Stomach smooth muscle (tissue), 2 donors: Measurements from ENCODE around the gene ATP5PB.
A peak's percentile ranks its signal among the peaks of the same experiment; 100 is the strongest.

Experiments
- H3K27ac ChIP-seq: one replicate; pipeline ENCODE4 v1.7.0; 2013; ENCODE audit warnings: mild to moderate bottlenecking, low read length, inconsistent platforms
- H3K27me3 ChIP-seq, 2 donors: one replicate each; pipeline ENCODE4 v1.7.0; 2013; ENCODE audit warnings: low read length in 2 of 2; ENCODE audit not compliant: insufficient read depth in 2 of 2, control insufficient read depth in 1 of 2
- H3K36me3 ChIP-seq, 2 donors: one replicate each; pipeline ENCODE4 v1.7.0; 2013; ENCODE audit warnings: low read length in 2 of 2; ENCODE audit not compliant: control insufficient read depth in 2 of 2, insufficient read depth in 2 of 2
- H3K4me1 ChIP-seq: one replicate; pipeline ENCODE4 v1.7.0; 2013; ENCODE audit warnings: low read length; ENCODE audit not compliant: control insufficient read depth, insufficient read depth
- H3K4me3 ChIP-seq, 2 donors: one replicate each; pipeline ENCODE4 v1.7.0; 2013; ENCODE audit warnings: low read length in 2 of 2
- H3K9ac ChIP-seq, 2 donors: one replicate each; pipeline ENCODE4 v1.7.0; 2013; ENCODE audit warnings: low read length in 2 of 2, mild to moderate bottlenecking in 1 of 2
- H3K9me3 ChIP-seq, 2 donors: one replicate each; pipeline ENCODE4 v1.7.0; 2013; ENCODE audit warnings: low read length in 2 of 2; ENCODE audit not compliant: control insufficient read depth in 2 of 2
- donor health status: healthy.
- donor health status: Pancreatic carcinoma.

The ATP5PB gene

GRCh38 chr1:111475701-111476100 is 26.4 kb downstream of the ATP5PB start:
- Histone ChIP-seq H3K4me1 (no peaks in the 10 kb centered on the region), H3K27ac (no peak overlapping the region), H3K4me3 (no peak overlapping the region), H3K9ac (no peak overlapping the region), H3K9me3 (no peaks in the 10 kb centered on the region), H3K36me3 (peaks cover 12 to 14% of the 10 kb centered on the region in 2 donors), H3K27me3 (no peaks in the 10 kb centered on the region)

- Histone ChIP-seq H3K27me3 (no peaks in the 10 kb centered on the region), H3K9ac (no peak overlapping the region), H3K4me3 (no peak overlapping the region), H3K36me3 (peaks cover 8 to 10% of the 10 kb centered on the region in 2 donors), H3K9me3 (no peaks in the 10 kb centered on the region), H3K27ac (no peak overlapping the region), H3K4me1 (no peaks in the 10 kb centered on the region)
Observed at GRCh38 chr1:111476214-111476613, 26.9 kb downstream of the ATP5PB start.

GRCh38 chr1:111476761-111477309 is 27.6 kb downstream of the ATP5PB start:
- no peaks in the 10 kb centered on the region for H3K9me3 ChIP-seq
- no peak overlapping the region for H3K4me3 ChIP-seq
- H3K36me3 ChIP-seq: peaks cover 5 to 8% of the 10 kb centered on the region in 2 donors
- no peak overlapping the region for H3K27ac ChIP-seq
- no peaks in the 10 kb centered on the region for H3K27me3 ChIP-seq
- H3K4me1 ChIP-seq: no peaks in the 10 kb centered on the region
- no peak overlapping the region for H3K9ac ChIP-seq

- Histone ChIP-seq H3K27me3 (no peaks in the 10 kb centered on the region), H3K9ac (no peak overlapping the region), H3K9me3 (no peaks in the 10 kb centered on the region), H3K36me3 (peaks cover 0 to 2% of the 10 kb centered on the region in 2 donors), H3K4me1 (no peaks in the 10 kb centered on the region), H3K27ac (no peak overlapping the region), H3K4me3 (no peak overlapping the region)
Observed at GRCh38 chr1:111480674-111481073, 31.4 kb downstream of the ATP5PB start.

GRCh38 chr1:111481387-111482221 is 32.3 kb downstream of the ATP5PB start:
- Histone ChIP-seq H3K4me1 (no peaks in the 10 kb centered on the region), H3K9me3 (no peaks in the 10 kb centered on the region), H3K9ac (peak overlapping the region in 1 of 2 donors; percentile 29), H3K27ac (no peak overlapping the region), H3K36me3 (peaks cover 0 to 1% of the 10 kb centered on the region in 2 donors), H3K27me3 (no peaks in the 10 kb centered on the region), H3K4me3 (no peak overlapping the region)

GRCh38 chr1:111483166-111483565 is 33.9 kb downstream of the ATP5PB start:
- Histone ChIP-seq H3K27me3 (no peaks in the 10 kb centered on the region), H3K27ac (no peak overlapping the region), H3K9me3 (no peaks in the 10 kb centered on the region), H3K4me1 (no peaks in the 10 kb centered on the region), H3K36me3 (no peaks in the 10 kb centered on the region), H3K4me3 (no peak overlapping the region), H3K9ac (no peak overlapping the region)

GRCh38 chr1:111483876-111484275 is 34.6 kb downstream of the ATP5PB start:
- no peaks in the 10 kb centered on the region for H3K4me1 ChIP-seq
- H3K9ac ChIP-seq: no peak overlapping the region
- no peak overlapping the region for H3K27ac ChIP-seq
- no peaks in the 10 kb centered on the region for H3K9me3 ChIP-seq
- H3K36me3 ChIP-seq: no peaks in the 10 kb centered on the region
- no peaks in the 10 kb centered on the region for H3K27me3 ChIP-seq
- no peak overlapping the region for H3K4me3 ChIP-seq

- no peaks in the 10 kb centered on the region for H3K9me3 ChIP-seq
- no peaks in the 10 kb centered on the region for H3K36me3 ChIP-seq
- H3K4me3 ChIP-seq: no peak overlapping the region
- H3K9ac ChIP-seq: no peak overlapping the region
- no peaks in the 10 kb centered on the region for H3K27me3 ChIP-seq
- no peaks in the 10 kb centered on the region for H3K4me1 ChIP-seq
- no peak overlapping the region for H3K27ac ChIP-seq
Observed at GRCh38 chr1:111484391-111485026, 35.2 kb downstream of the ATP5PB start.

- H3K36me3 ChIP-seq: no peaks in the 10 kb centered on the region
- no peaks in the 10 kb centered on the region for H3K27me3 ChIP-seq
- no peaks in the 10 kb centered on the region for H3K4me1 ChIP-seq
- no peak overlapping the region for H3K9ac ChIP-seq
- no peak overlapping the region for H3K27ac ChIP-seq
- no peaks in the 10 kb centered on the region for H3K9me3 ChIP-seq
- H3K4me3 ChIP-seq: no peak overlapping the region
Observed at GRCh38 chr1:111486431-111486830, 37.2 kb downstream of the ATP5PB start.

GRCh38 chr1:111487133-111487532 is 37.9 kb downstream of the ATP5PB start:
- Histone ChIP-seq H3K4me1 (no peaks in the 10 kb centered on the region), H3K9me3 (no peaks in the 10 kb centered on the region), H3K4me3 (no peak overlapping the region), H3K9ac (no peak overlapping the region), H3K27me3 (no peaks in the 10 kb centered on the region), H3K36me3 (no peaks in the 10 kb centered on the region), H3K27ac (no peak overlapping the region)

- Histone ChIP-seq H3K9ac (no peak overlapping the region), H3K4me1 (no peaks in the 10 kb centered on the region), H3K27ac (no peak overlapping the region), H3K36me3 (no peaks in the 10 kb centered on the region), H3K4me3 (no peak overlapping the region), H3K27me3 (no peaks in the 10 kb centered on the region), H3K9me3 (no peaks in the 10 kb centered on the region)
Observed at GRCh38 chr1:111488669-111489068, 39.4 kb downstream of the ATP5PB start.
